ENCODE results near the gene YWHAQ.

Gene YWHAQ

DNA sequence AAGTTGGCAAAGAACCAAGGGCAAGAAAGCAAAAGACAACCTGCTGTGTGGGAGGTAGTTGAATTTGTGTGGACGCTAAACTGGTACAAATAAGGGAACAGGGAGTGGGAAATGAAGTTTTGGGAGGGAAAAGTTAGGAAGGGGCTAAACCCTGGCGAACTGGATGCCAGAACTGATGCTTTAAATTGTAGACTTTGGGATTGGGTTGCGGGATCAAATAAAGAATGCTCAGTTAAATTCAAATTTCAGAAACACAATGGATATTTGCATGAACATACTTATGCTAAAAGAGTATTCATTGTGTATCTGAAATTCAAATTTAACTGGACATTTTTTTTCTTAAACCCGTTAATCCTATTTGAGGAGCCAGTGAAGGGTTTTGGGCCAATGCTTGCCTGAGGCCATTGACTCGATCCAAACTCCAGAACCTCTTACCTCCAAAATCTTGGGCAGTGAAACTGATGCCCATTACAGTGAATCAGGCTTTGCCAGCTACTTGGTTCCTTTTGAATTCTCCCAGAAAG lies 44.2 kb upstream of the YWHAQ start:
- Mint-ChIP-seq H3K36me3 (ENCODE audit: low read depth) (no peaks in the 10 kb centered on the region), H3K9me3 (no peaks in the 10 kb centered on the region), H3K27me3 (ENCODE audit: low read depth, poor library complexity) (peaks cover 20% of the 10 kb centered on the region), H3K4me1 (peaks cover 25% of the 10 kb centered on the region), H3K27ac (no peak overlapping the region), H3K4me3 (no peak overlapping the region)
- no peak for DNase-seq
- TF ChIP-seq CTCF (IDR thresholded peaks at IDR 0.05): no peak

DNA sequence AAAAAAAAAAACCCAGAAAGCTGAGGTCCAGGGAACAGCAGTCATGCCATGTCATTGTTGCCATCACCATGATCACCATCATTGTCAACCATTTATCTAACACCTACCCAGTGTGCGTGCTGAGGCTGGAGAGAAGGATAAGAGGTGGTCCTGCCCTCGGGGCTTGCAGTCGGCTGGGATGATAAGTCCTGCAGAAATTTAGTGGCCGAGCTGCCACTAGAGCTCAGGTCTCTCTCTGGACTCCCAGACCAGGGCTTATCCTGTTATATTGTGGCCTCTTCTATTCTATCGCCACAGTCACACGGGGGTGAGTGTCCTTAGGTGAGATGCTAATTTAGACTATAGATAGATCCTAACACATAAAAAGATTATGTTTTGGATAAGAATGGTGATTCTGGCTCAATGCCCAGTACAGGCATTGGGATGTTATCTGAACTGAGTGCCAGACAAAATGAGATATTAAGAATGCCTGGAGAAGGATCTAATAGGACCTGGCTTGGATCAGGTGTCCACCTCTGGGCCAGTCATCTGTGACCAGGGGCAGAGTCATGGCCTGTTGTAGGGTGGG lies 43.2 kb upstream of the YWHAQ start:
- no peaks in the 10 kb centered on the region for H3K36me3 Mint-ChIP-seq (ENCODE audit: low read depth)
- H3K4me3 Mint-ChIP-seq: no peak overlapping the region
- DNase-seq: no peak
- TF ChIP-seq CTCF (IDR thresholded peaks at IDR 0.05): no peak
- no peaks in the 10 kb centered on the region for H3K9me3 Mint-ChIP-seq
- H3K27me3 Mint-ChIP-seq (ENCODE audit: low read depth, poor library complexity): peaks cover 15% of the 10 kb centered on the region
- H3K27ac Mint-ChIP-seq: no peak overlapping the region
- peaks cover 25% of the 10 kb centered on the region for H3K4me1 Mint-ChIP-seq

- H3K4me1 Mint-ChIP-seq: no peaks in the 10 kb centered on the region
- no peak for DNase-seq
- no peaks in the 10 kb centered on the region for H3K36me3 Mint-ChIP-seq (ENCODE audit: low read depth)
- H3K9me3 Mint-ChIP-seq: no peaks in the 10 kb centered on the region
- H3K27ac Mint-ChIP-seq: no peak overlapping the region
- no peak overlapping the region for H3K4me3 Mint-ChIP-seq
- peaks cover 24% of the 10 kb centered on the region for H3K27me3 Mint-ChIP-seq (ENCODE audit: low read depth, poor library complexity)
- TF ChIP-seq CTCF (IDR thresholded peaks at IDR 0.05): no peak
These were observed 38.0 kb upstream of the YWHAQ start for GRCh38 chr2:9668687-9669345.

DNA sequence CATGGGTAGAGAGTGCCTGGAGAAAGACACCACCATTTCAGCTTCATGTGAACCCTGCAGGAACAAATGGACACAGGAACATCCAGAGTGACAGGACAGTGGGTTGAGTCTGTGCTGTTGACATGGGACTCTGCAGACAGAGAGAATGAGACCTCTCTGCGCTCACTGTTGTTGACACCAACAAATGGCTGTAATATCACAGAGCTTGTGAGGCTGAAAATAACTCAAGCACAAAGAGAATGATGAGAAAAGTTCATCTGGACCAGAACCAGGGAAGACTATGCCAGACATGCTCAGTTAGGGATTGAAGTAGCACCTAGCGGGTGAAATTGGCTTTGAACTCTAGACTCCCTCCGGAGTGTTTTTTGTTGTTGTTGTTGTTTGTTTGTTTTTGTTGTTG lies 37.0 kb upstream of the YWHAQ start:
- Mint-ChIP-seq H3K27ac (no peak overlapping the region), H3K27me3 (ENCODE audit: low read depth, poor library complexity) (peaks cover 27% of the 10 kb centered on the region), H3K9me3 (no peaks in the 10 kb centered on the region), H3K4me3 (no peak overlapping the region), H3K4me1 (no peaks in the 10 kb centered on the region), H3K36me3 (ENCODE audit: low read depth) (no peaks in the 10 kb centered on the region)
- DNase-seq: no peak
- TF ChIP-seq CTCF (IDR thresholded peaks at IDR 0.05): no peak

GRCh38 chr2:9666306-9666705 lies 35.5 kb upstream of the YWHAQ start:
- H3K27ac Mint-ChIP-seq: no peak overlapping the region

More at GRCh38 chr2:9666306-9666705, 35.5 kb upstream of the YWHAQ start:
- TF ChIP-seq CTCF (IDR thresholded peaks at IDR 0.05): no peak
- H3K9me3 Mint-ChIP-seq: no peaks in the 10 kb centered on the region
- DNase-seq: no peak
- H3K27me3 Mint-ChIP-seq (ENCODE audit: low read depth, poor library complexity): peaks cover 25% of the 10 kb centered on the region
- H3K4me3 Mint-ChIP-seq: no peak overlapping the region
- peaks cover 1% of the 10 kb centered on the region for H3K4me1 Mint-ChIP-seq
- H3K36me3 Mint-ChIP-seq (ENCODE audit: low read depth): no peaks in the 10 kb centered on the region
